Measurements from ENCODE around the gene DDX11. TPM values are rescaled to one million over a fixed set of nuclear protein-coding genes. Genes with fewer than 3 reads are reported as not detected.
"Not testable (repeated sequence)": the region's sequence is repeated elsewhere in the genome, so short reads cannot be mapped to it uniquely, and the experiment has no call there.

Gene DDX11
- total RNA-seq, 2 experiments from 2014 or later = 97.0 to 125 TPM

DNA sequence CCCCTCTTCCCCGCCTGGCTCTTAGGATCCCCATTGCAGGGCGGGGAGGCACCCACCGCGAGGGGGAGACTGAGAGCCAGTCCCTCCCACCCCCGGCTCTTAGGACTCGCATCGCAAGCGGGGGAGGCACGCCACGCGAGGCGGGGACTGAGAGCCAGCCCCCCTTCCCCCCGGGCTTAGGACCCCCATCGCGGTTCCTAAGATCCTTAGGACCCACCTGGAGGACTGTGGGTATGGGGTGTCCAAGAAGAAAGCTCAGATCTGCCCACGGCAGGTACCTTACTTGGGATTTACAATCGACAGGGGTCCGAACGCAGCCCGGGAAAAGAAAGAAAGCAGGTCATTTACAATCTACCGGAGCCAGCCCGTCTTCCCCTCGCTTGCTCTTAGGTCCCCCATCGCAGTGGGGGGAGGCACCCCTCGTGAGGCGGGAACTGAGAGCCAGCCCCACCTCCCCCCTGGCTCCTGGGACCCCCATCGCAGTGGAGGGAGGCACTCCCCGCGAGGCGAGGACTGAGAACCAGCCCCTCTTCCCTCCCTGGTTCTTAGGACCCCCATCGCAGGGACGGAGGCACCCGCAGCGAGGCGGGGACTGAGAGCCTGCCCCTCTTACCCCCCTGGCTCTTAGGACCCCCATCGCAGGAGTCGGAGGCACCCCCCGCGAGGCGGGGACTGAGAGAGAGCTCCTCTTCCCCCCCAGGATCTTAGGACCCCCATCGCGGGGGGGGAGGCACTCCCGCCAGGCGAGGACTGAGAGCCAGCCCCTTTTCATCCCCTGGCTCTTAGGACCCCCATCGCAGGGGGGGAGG lies 43.7 kb downstream of the DDX11 start:
- peak; percentile 78 for DNase-seq
- ChIA-PET POLR2A (no interaction called here), CTCF (interaction anchor here (1.3 to 1.4 kb wide), 3 partner anchors 108 to 155 kb away, joined by 3 to 6 read pairs (median 3); no protein-coding TSS in a partner anchor)
- intact Hi-C loops (cut with DNase I, micrococcal nuclease) = loop anchor here (1.0 to 10.0 kb wide), 4 partner anchors 121 to 517 kb away; no protein-coding TSS in a partner anchor
- H3K4me3 Mint-ChIP-seq = peak overlapping the region; percentile 59
- peaks cover 3% of the 10 kb centered on the region for H3K4me1 Mint-ChIP-seq
- H3K27ac Mint-ChIP-seq = no peak overlapping the region
- no peaks in the 10 kb centered on the region for H3K36me3 Mint-ChIP-seq (ENCODE audit: low read depth)
- no peaks in the 10 kb centered on the region for H3K9me3 Mint-ChIP-seq (ENCODE audit: low read depth)
- ATAC-seq = peak; percentile 77
- peaks cover 15% of the 10 kb centered on the region for H3K27me3 Mint-ChIP-seq

GRCh38 chr12:31118347-31119191 lies 44.9 kb downstream of the DDX11 start:
- Mint-ChIP-seq H3K27ac (no peak overlapping the region), H3K4me3 (peak overlapping the region; percentile 38), H3K36me3 (ENCODE audit: low read depth) (no peaks in the 10 kb centered on the region), H3K4me1 (peaks cover 3% of the 10 kb centered on the region), H3K9me3 (ENCODE audit: low read depth) (no peaks in the 10 kb centered on the region), H3K27me3 (peaks cover 13% of the 10 kb centered on the region)
- peak; percentile 62 for ATAC-seq
- ChIA-PET POLR2A (no interaction called here), CTCF (interaction anchor here (1.4 kb wide), 1 partner anchor 153 kb away, joined by 6 read pairs; no protein-coding TSS in a partner anchor)
- peak; percentile 40 for DNase-seq
- intact Hi-C loops (cut with DNase I, micrococcal nuclease) = loop anchor here (5.0 to 10.0 kb wide), 3 partner anchors 156 to 516 kb away; no protein-coding TSS in a partner anchor

DNA sequence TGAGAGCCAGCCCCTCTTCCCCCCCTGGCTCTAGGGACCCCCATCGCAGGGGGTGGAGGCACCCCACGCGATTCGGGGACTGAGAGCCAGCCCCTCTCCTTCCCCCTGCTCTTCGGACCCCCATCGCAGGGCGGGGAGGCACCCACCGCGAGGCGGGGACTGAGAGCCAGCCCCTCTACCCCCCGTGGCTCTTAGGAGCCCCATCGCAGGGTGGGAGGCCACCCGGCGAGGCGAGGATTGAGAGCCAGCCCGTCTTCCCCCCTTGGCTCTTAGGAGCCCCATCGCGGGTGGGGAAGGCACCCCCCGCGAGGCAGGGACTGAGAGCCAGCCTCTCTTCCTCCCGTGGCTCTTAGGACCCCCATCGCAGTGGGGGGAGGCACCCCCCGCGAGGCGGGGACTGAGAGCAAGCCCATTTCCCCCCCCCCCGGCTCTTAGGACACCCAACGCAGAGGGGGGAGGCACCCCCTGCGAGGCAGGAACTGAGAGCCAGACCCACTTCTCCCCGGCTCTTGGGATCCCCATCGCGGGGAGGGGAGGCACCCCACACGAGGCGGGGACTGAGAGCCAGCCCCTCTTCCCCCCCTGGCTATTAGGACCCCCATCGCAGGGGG lies 45.6 kb downstream of the DDX11 start:
- Mint-ChIP-seq H3K36me3 (ENCODE audit: low read depth) (no peaks in the 10 kb centered on the region), H3K27ac (no peak overlapping the region), H3K9me3 (ENCODE audit: low read depth) (no peaks in the 10 kb centered on the region), H3K27me3 (peaks cover 12% of the 10 kb centered on the region), H3K4me3 (peak overlapping the region; percentile 38), H3K4me1 (peaks cover 3% of the 10 kb centered on the region)
- no peak for DNase-seq
- intact Hi-C loops (cut with DNase I, micrococcal nuclease) = loop anchor here (5.0 to 10.0 kb wide), 3 partner anchors 156 to 516 kb away; no protein-coding TSS in a partner anchor
- POLR2A ChIA-PET = no interaction called here
- CTCF ChIA-PET = no interaction called here
- ATAC-seq = no peak

DNA sequence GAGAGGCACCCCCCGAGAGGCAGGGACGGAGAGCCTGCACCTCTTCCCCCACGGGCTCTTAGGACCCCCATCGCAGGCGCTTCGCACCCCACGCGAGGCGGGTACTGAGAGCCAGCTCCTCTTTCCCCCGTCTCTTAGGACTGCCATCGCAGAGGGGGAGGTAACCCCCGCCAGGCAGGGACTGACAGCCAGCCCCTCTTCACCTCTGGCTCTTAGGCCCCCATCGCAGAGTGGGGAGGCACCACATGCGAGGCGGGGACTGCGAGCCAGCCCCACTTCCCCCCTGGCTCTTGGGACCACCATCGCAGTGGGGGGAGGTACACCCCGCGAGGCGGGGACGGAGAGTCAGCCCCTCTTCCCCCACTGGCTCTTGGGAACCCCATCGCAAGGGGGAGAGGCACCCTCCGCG lies 46.1 kb downstream of the DDX11 start:
- ATAC-seq = no peak
- Mint-ChIP-seq H3K36me3 (ENCODE audit: low read depth) (no peaks in the 10 kb centered on the region), H3K4me3 (no peak overlapping the region), H3K4me1 (peaks cover 3% of the 10 kb centered on the region), H3K27me3 (peaks cover 10% of the 10 kb centered on the region), H3K9me3 (ENCODE audit: low read depth) (no peaks in the 10 kb centered on the region), H3K27ac (no peak overlapping the region)
- ChIA-PET CTCF (interaction anchor here (0.7 kb wide), 1 partner anchor 96 kb away, joined by 3 read pairs; no protein-coding TSS in a partner anchor), POLR2A (no interaction called here)
- no peak for DNase-seq
- intact Hi-C loops (cut with DNase I, micrococcal nuclease) = loop anchor here (5.0 to 10.0 kb wide), 3 partner anchors 155 to 515 kb away; no protein-coding TSS in a partner anchor

GRCh38 chr12:31120392-31121008 lies 46.8 kb downstream of the DDX11 start:
- no peak for DNase-seq
- no peak overlapping the region for H3K27ac Mint-ChIP-seq
- intact Hi-C loops (cut with DNase I, micrococcal nuclease) = no loop called here
- POLR2A ChIA-PET = no interaction called here
- H3K9me3 Mint-ChIP-seq (ENCODE audit: low read depth) = no peaks in the 10 kb centered on the region
- peaks cover 8% of the 10 kb centered on the region for H3K27me3 Mint-ChIP-seq
- ATAC-seq = no peak
- H3K4me1 Mint-ChIP-seq = peaks cover 3% of the 10 kb centered on the region
- CTCF ChIA-PET = interaction anchor here (0.7 kb wide), 1 partner anchor 97 kb away, joined by 3 read pairs; no protein-coding TSS in a partner anchor
- H3K36me3 Mint-ChIP-seq (ENCODE audit: low read depth) = no peaks in the 10 kb centered on the region
- no peak overlapping the region for H3K4me3 Mint-ChIP-seq

GRCh38 chr12:31121022-31121728 lies 47.5 kb downstream of the DDX11 start:
- CTCF ChIA-PET; POLR2A ChIA-PET; DNase-seq; ATAC-seq; H3K4me3 Mint-ChIP-seq; H3K27ac Mint-ChIP-seq; intact Hi-C loops (cut with DNase I, micrococcal nuclease); H3K4me1 Mint-ChIP-seq; H3K36me3 Mint-ChIP-seq (ENCODE audit: low read depth); H3K27me3 Mint-ChIP-seq; H3K9me3 Mint-ChIP-seq (ENCODE audit: low read depth): not testable (repeated sequence)

DNA sequence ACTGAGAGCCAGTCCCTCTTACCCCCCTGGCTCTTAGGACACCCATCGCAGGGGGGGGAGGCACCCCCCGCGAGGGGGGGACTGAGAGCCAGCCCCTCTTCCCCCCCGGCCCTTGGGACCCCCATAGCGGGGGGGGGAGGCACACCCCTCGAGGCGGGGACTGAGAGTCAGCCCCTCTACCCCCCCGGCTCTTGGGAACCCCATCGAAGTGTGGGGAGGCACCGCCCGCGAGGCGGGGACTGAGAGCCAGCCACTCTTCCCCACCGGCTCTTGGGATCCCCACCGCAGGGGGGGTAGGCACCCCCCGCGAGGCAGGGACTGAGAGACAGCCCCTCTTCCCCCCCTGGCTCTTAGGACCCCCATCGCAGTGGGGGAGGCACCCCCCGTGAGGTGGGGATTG lies 48.8 kb downstream of the DDX11 start:
- no peak for DNase-seq
- Mint-ChIP-seq H3K36me3 (ENCODE audit: low read depth) (no peaks in the 10 kb centered on the region), H3K4me3 (no peak overlapping the region), H3K9me3 (ENCODE audit: low read depth) (no peaks in the 10 kb centered on the region), H3K27me3 (peaks cover 6% of the 10 kb centered on the region), H3K4me1 (peaks cover 3% of the 10 kb centered on the region), H3K27ac (no peak overlapping the region)
- ChIA-PET CTCF (no interaction called here), POLR2A (no interaction called here)
- no peak for ATAC-seq
- intact Hi-C loops (cut with DNase I, micrococcal nuclease) = no loop called here

DNA sequence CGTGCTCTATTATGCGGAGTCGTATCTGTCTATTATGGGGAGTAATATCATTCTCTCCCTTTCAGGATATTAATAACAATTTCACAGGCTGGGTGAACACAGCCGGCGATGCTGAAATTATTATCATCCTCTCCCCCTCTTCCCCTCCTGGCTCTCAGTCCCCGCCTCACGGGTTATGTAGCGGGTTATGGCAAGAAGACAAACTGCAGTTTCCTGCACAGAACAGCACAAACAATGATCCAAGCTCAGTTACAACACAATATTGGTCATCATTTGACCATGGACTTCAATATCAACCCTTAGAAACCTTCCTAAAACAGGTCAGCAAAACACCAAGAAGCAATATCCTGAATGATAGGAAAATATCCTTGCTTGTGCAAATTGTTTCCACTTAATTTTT lies 50.5 kb downstream of the DDX11 start:
- H3K4me1 Mint-ChIP-seq; DNase-seq; H3K27ac Mint-ChIP-seq; POLR2A ChIA-PET; intact Hi-C loops (cut with DNase I, micrococcal nuclease); CTCF ChIA-PET; H3K27me3 Mint-ChIP-seq; H3K4me3 Mint-ChIP-seq; H3K9me3 Mint-ChIP-seq (ENCODE audit: low read depth); H3K36me3 Mint-ChIP-seq (ENCODE audit: low read depth); ATAC-seq: not testable (repeated sequence)

DNA sequence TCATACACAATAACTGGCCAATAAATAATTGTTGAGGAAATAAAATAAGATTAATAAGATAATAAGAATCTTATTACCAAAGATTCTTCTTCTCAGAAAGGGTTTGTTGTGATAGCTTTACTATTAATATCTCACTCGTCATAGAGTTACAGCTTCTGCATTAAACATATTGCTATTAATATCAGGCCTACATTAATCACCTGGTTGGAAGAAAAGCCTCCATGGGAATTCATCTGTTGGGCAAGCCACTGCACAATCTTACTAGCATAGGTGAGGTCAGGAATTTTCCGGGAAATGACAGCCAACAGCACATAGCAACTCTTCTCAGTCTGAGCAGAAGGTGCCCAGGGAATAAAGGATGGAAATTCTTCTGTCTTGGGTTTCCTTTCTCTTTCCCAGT lies 51.5 kb downstream of the DDX11 start:
- H3K4me3 Mint-ChIP-seq; H3K27me3 Mint-ChIP-seq; H3K36me3 Mint-ChIP-seq (ENCODE audit: low read depth); DNase-seq; H3K27ac Mint-ChIP-seq; H3K9me3 Mint-ChIP-seq (ENCODE audit: low read depth); H3K4me1 Mint-ChIP-seq; intact Hi-C loops (cut with DNase I, micrococcal nuclease); CTCF ChIA-PET; POLR2A ChIA-PET; ATAC-seq: not testable (repeated sequence)

- H3K9me3 Mint-ChIP-seq (ENCODE audit: low read depth); CTCF ChIA-PET; DNase-seq; ATAC-seq; H3K4me3 Mint-ChIP-seq; POLR2A ChIA-PET; intact Hi-C loops (cut with DNase I, micrococcal nuclease); H3K4me1 Mint-ChIP-seq; H3K27ac Mint-ChIP-seq; H3K36me3 Mint-ChIP-seq (ENCODE audit: low read depth): not testable (repeated sequence)
- peaks cover 12% of the 10 kb centered on the region for H3K27me3 Mint-ChIP-seq
These were observed 53.7 kb downstream of the DDX11 start for GRCh38 chr12:31127209-31127848.
